PC-9 (cell line): Measurements from ENCODE around the gene CPSF4L.

Experiments
- CTCF ChIP-seq: fragments of 200-600 bp; sonication (generic); conservative IDR thresholded peaks from 2 replicates; pipeline ENCODE4 v1.6.1; 2017; ENCODE audit warnings: mixed run types, antibody characterized with exemption, mild to moderate bottlenecking, moderate library complexity
- EZH2 ChIP-seq: fragments of 200-600 bp; sonication (generic); IDR thresholded peaks from 2 replicates; pipeline ENCODE4 v1.8.0; 2017; ENCODE audit warnings: antibody characterized with exemption, low read depth

DNA sequence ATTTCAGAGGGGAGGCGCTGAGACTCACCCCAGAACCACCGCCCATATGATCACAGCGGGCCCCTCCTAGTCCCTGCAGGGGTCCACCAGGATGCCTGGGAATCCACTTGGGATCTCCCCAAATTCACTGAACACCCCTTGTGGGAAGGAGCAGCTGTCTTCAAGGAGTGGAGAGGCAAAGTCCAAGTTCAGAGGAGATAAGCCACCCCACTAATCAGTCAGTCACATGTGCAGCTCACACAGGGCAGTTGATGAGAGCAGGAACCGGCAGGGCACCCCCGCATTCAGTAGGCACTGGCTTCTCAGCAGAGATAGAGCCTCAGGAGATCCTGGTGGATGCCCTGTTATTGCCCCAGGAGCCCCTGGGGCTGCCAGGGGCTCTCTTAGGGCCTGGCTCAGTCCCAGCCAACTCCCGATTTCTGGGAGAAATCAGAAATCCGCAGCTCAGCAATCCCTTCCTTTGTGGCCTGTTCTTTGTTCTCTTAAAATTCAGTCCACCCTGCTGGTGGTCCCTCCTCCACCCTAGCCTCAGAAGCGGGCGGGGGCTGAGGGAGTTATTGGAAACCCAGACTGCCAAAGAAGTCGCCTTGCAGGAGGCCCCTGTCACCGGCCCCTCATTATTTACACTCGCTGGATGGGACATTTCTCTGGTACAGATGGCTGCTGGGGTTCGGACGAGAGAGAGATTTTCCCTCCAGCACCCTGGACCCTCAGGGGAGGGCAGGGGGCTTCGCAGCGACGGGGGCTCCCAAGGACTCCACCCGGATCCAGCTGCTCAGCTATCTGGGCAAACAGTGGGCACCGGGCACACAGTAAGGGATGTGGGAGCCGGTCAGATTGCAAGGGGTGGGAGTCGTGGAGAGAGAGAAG is 48.3 kb upstream of the CPSF4L start:
- TF ChIP-seq CTCF (no peak), EZH2 (no peak)
